Activated CD4-positive, CD25-positive, alpha-beta regulatory T cell treated with anti-CD3 and anti-CD28 coated beads, Interleukin-2, amount 50 U/mL, for 16 hours (primary cell): Measurements from ENCODE around the gene TEAD1.

Experiments used
- DNase-seq: peaks from one replicate; pipeline ENCODE4 v3.0.0-alpha.2; 2020; ENCODE audit warnings: low read depth, low spot score

Gene TEAD1

DNA sequence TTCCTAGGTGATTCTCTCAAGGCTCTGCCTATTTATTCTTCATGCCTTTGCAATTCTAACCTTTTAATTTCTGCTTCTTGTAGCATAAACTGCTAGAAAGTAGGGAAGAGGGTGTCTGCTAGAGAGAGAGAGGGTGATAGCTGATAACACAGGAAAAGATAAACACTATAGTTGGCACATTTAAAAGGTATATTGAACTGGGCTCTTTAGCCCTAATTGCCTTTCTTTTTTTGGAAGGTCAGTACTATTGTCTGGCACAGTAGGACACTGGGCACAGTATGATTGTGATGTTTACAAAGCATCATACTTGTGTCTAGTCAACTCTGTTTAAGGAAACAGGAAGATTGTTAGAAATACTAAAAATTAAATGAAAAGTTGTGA, 33.3 kb downstream of the TEAD1 start:
- no peak for DNase-seq

DNA sequence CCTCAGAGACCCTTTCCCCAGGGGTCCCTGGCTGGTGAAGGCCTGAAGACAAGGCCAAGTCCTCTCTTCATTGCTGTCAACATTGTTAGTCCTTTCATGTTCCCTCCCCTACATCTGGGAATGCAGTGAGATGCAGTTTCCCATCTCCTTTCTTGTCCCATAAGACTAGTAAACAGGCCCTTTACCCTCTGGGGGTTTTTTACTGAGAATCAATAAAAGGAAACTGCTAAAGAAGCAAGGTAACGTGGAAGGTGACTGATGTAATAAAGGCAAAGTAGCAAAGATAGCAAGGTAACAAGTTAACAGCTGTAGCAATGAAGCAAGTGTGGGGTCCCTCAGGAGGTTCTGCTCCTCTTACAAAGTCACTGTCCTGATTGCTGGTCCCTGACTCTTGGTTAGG, 37.3 kb downstream of the TEAD1 start:
- DNase-seq: no peak

DNA sequence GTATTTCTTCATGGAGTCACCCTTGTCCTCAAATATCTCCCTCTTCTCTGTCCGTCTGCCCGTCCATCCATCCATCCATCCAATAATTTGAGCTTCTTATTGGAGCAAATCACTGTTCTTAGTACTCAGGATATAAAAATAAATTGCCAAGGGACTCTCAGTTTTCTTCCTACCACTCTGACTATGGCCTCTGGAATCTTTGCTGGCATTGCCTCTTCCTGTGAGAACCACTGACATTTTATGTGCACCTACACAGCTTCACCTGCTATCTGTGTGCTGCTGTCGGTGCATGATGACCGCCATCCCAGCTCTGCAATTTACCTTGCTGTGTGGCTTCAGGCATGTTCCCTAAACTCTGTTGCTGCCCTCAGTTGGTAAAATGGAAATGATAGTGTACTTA, 37.9 kb downstream of the TEAD1 start:
- no peak for DNase-seq

DNA sequence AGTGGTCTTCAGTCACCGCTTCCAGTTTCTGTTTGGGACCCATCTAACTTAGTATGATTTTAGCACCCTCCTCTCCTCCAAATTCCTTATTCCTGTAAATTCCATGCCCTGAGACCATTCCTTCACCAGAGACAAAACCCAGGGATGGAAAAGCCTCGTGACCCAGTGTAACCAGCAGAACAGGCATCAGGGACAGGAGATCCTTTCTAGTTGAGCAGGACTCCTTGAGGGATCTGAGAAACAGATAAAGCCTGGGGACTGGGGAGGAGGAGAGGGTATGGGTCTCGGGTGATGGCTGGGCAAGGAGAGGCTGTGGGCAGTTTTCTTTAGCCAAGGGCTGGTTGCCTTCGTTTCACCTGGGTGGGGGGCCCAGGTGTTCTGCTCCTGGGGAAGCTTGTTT, 40.9 kb downstream of the TEAD1 start:
- no peak for DNase-seq

DNA sequence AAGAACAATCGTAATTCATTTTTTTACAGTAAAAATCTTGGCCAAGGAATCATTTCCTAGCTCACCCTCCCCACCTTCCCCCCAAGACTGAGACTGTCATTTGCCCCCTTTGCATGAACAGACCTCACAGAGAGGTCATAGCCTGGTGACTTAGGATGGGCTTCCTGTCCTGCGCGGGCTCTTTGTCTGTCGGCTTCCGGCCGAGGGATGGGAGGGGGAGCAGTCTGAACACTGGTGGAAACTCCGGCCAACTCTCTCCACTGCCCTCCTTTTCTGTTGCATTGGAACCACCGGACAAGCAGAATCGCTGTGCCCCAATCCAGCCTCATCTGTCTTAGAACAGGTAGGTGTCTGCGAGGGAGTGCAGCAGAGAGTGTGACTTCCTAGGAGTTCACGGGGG, 41.7 kb downstream of the TEAD1 start:
- no peak for DNase-seq

DNA sequence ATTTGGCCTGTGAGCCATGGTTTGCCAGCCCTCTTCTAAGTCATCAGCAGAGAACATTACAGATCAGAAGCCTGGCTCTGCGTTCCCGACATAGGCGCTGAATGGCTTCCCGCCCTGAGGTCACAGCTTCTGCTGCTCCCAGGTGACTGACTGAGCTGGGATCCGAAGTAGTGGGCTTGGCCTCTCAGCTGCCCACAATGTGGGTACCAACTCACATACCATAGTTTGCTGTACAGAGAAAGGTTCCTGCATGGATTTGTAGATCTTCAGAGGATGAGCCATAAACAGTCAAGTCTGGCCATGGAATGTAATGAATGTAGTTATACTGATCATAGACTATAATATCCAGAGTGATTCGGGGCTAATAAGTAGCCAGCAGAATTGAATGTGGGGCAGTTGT, 42.6 kb downstream of the TEAD1 start:
- no peak for DNase-seq

DNA sequence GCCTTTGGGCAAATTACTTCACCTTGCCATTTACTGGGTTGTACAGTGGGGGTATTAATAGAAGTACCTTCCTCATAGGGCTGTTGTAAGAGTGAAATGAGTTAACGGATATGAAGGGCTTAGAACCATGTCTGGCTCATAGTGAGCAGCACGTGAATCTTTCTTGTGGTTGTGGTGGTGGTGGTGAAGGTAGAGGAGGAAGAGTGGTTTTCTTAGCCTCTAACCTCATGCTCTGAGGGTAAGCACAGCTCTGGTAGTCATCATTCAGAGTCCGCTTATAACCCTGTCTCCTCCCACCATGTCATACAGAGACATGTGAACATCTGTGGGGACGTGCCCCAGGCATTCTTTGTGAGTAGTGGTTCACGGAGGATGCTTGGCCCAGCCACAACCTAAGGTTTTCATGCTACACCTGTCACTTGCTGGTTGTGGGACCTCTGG, 43.6 kb downstream of the TEAD1 start:
- no peak for DNase-seq

DNA sequence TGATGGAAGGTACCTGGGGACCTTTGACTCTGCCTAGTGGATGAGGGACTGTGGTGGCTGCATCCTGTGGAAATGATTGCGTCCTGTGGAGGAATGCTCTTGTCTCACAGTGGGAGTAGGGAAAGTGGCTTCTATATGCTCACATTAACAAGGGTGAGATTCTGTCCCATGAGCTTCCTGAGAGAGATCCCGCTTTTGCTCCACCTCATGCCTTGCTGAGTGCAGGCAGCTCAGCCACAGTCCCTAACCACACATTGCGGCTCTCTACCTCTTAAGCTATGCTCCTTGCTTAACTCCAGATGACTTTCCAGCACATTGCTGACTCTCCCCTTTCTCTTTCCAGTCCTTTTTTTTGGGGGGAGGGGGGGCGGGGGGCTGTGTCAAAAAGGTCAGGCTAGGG, 45.0 kb downstream of the TEAD1 start:
- DNase-seq: no peak

DNA sequence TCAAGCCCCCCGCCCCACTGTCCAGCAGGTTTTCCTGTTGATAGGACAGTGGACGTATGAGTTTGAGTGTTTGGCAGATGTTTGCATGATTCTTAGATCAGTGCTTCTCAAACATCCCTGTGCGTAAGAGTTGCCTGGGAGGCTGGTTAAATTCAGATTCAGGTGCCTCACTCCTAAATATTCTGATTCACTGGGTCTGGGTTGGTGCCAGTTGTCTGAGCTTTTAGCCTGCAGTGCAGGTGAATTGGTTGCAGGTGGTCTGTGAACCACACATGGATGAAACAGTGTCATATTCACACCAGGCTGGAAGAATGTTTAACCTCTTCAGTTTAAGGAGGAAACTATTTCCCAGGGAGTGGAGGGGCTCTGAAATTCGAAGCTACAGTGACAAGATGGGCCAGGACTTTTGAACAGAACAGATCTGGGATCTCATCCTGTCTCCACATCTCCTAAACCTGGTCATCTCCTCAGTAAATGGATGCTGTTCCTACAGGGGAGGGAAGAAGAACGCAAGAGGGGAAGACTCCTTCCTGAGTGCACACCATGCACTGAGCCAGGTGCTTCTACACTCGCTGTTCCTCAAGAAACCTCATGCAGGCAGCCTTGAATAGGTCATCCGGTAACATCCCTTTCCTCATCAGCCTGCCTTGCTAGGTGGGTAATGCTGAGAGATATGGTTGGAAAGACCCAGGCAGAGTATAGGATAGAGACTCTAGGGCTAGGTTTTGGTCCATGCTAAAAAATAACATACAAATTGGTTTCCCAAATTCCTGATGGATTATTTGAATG, 47.8 kb downstream of the TEAD1 start:
- DNase-seq: no peak

DNA sequence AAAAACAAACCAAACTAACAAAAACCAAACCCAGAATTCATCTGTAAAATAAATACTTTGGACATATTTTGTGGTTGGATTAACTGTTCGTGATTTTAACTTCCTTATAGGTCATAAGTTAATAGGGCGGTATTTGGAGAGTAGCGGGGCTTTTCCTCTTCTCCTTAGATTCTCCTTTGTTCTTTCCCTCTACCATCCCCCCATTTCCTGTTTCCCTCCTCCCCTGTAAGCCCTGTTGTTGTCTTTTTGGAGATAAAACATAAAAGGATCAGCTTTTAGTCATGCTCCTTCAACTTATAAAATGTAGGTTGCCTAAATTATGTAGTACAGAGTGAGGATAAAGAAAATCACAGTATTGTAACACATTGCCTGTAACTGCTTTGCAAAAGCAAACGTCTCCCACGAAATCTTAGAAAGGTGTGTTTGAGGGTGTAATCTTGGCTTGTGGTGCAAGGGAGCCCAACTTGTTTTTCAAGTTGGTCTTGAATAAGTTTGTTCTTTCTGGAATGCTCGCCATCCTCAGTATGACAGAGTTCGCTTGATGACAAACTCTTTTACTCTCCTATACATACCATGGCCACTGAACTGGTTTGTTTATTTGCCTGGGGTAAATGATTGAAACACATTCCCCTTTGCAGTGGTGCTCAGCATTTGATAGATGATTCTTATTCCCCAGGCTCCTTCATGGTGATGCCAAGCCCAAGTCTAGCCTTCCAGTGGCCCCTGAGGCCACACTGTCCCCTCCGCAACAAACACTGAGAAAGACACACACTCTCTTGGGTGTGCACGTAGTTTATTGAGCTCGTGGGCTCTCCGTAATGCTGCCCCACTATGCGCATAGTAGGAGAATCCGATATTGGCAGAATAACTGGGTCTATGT, 49.4 kb downstream of the TEAD1 start:
- no peak for DNase-seq

DNA sequence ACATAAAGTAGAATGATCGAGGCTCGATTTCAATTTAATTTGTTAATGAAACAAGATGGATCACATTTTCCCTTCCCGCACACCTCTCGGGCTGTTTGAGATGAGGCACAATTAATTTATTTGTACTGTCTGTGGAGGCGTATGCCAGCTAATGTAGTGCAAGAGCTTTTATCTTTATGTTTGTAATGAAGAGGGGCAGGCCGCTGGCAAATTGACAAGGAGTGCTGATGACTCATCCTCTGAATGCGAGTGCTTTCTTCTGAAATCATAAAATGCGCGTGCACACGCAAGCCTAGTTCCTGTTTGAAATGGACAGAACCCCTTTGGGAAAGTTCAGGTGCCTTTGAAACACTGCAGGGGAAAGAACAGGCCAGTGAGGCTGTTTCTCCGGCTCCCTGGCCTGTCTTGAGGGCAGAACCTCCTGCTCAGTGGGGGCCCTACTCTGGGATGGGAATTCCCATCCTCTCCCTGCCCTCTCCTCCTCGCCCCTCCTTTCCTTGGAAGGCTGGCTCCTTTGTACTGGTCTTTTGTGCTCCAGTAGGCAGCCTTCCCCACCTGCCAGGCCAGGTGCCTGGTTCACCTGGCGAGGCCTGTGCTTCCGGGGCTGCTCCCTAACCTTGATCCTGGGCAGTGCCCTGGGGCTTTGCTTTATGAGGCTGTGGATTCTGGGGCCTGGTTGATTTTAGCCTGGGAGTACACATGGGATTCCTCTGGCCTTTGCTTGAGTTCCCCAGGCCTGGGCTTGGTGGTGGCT, 50.3 kb downstream of the TEAD1 start:
- no peak for DNase-seq

DNA sequence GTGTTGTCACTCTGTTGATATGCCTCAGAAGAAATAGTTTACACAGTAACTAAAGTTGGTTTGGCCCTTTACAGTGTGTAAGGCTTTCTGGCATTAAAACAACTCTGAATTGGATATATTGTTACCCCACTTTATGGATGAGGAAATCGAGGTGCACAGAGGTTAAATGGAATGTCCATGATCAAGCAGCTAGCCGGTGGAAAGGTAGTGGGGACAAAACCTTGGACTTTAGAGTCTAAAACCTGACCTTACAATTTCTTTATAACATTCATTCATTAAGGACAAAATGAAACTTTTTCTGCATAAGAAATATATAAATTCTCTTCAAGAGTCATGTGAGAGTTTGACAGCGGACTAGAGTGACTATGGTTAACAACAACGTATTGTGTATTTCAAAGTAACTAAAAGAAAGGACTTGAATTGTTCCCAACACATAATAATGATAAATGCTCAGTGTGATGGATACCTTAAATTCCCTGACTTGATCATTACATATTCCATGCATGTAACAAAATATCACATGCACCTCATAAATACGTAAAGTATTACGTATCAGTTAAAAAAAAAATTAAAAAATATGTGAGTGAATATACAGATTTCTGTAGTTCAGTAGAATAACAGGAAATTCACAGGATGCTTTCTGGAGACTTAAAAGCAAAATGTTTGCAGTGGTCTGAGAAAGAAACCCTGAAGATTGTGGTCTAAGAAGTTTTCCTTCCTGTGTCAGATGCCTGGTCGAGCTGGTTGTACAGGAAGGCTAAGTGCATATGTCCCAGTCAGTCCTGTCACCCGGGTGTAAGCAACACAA, 51.0 kb downstream of the TEAD1 start:
- no peak for DNase-seq

DNA sequence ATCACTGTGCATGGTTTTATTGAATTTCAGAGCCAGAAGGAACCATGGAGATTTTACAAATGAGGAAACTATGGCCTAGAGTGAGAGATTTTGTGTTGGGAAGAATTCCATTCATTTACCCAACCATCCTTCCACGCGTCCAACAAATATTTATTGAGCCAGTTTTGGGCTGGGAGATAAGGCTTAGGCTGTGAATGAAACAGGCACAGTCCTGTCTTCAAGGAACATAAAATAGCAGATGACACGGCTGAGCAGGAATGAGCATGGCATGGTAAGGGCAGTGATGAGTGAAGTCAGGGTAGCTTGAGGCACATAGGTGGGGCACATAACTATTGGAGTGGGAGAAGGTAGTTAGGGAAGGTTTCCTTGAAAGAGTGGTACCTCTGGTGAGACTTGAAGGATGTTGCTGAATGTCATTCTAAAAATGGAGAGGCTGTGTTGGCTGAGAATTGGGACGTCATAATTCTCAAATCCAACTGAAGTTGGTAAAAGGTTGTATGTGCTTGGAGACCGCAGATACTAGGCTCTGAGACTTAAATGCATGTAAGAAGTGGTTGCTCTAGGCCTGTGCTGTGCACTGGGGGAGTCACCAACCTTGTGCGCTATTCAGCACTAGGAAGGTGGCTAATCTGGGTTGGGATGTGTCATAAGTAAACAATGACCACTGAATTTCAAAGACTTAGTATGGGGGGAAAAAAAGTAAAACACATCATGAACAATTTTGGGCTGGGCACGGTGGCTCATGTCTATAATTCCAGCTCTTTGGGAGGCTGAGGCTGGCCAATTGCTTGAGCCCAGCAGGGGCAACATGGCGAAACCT, 51.9 kb downstream of the TEAD1 start:
- DNase-seq: no peak

DNA sequence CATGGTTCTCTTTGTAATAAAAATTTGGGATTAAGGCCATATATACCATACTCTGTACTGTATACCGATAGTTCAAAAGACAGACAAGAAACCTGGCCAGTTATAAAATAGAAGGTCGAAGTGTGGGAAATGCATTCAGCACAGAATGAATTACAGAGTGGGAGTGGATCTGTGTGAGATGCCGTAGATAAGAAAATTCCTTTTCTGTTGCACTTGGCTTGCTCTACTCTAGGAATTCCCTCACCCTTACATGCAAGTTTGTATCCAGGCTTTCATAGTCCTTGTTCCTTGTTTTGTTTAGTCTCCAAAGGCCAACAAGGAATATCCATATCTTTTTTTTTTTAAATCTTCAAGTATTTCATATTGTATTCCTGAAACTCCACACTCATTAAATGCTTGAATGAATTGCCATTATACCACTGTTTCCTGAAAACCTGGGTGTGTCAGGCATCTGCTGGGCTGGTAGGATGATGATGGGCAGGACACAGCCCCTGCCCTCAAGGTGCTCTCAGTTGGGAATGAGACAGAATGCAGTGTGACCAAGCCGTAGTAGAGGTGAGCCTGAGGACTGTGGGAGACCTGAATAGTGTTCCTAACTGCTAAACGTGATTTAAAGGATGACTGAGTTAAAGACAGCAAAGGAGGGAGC, 53.5 kb downstream of the TEAD1 start:
- no peak for DNase-seq

DNA sequence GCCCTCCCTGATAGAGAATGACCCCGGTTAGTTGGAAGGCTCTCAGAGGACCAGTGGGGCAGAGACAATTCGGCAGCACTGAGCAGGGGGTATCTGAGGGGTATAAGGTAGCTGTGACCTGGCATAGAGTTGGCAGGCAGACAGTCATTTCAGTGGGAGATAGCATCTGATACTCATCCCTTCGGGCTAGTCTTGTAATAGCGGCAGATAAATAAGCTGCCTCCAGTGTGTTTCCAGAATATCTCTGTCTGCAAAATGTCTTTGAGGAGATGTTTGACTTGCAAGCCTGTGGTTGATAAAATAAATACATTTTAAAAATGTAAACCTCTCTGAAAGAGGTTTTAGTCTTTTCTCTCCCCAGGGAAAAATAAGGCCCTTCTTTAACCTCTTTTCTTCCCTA, 54.2 kb downstream of the TEAD1 start:
- DNase-seq: no peak

DNA sequence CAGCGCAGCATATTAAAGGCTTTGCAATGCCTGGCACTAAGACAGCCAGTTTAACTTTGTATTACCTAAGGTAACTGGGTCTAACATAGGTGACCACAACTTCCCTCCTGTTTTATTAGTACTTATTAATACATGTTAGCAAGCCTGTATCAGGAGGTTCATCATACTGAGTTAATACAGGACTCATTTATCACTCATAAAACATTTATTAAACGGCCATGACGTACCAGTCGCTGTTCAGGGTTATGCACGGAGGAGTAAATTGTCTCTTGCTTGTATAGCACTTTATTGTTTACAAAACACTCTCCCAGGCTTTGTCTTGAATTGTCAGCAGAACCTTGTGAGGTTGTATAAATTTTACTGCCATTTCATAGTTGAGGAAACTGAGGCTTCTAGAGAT, 55.7 kb downstream of the TEAD1 start:
- DNase-seq: no peak

DNA sequence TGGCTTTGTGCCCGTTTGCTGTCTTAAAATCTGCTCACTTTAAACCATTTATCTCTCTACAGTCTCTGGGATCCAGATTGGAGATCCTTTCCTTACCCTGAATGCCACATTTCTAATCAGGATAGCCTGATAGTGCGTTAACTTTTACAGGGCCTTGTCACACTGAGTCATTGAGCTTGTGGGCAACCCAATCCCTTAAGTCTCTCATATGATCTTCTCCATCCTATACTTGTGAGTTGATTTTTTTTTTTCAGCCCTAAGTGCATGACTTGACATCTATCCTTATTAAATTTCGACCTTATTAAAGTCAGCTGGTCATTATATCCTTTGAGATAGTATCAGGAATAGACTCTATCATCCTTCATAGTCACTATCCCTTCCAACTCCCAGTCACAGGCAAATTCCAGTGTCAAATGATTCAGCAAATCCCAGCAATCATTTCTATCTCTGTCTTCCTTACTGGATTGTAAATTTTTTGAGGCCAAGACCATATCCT, 57.7 kb downstream of the TEAD1 start:
- DNase-seq: no peak

DNA sequence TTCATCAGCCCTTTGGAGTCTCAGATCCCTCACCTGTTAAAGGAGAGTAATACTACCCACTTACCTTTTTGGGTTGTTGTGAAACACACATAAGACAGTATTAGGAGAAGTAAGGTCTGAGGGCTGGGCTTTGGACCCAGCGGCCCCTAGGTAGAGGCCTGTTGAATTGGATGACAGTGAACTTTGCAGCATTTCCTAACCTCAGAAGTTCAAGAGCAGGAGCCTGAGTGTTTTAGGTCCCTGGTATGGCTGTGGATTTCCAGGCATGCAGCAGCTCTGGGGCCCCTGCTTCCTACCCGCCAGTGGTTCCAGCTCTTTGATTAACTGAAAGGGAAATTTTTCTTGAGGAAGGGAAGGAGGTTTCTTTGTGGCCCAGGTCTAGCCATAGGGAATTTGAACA, 58.9 kb downstream of the TEAD1 start:
- DNase-seq: no peak

DNA sequence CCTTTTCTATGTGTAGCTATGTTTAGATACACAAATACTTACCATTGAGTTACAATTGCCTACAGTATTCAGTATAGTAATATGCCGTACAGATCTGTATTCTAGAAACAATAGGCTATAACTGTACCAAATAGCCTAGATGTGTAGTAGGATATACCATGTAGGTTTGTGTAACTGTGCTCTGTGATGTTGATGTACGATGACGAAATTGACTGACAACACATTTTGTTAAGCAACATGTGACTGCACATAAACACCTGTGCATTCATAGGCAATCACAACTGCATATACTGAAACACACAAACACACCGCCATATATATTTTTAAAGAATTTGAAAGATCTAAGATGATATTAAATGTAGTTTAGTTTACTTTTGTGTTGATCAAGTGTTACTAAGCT, 60.4 kb downstream of the TEAD1 start:
- no peak for DNase-seq

DNA sequence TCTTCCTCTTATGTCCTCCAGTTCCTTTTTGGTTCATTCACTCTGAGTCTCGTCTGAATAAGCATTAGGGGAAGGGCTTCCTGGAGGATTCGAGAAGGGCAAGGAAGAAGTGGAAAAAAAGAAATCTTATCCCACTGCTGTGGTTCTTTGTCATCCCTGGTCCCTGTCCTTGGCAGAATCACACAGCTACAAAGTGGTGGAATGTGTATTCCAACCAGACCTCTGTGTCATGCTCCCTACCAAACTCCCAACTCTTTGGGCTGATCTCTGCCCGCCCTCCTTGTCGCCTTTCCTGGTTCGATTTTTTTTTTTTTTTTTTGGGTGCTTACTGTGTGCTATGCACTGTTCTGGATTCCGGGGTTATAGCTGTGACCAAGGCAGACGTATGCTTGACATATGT, 61.0 kb downstream of the TEAD1 start:
- DNase-seq: no peak
